SK-N-SH (cell line): Measurements from ENCODE around the gene ATP2B1. TPM values are rescaled to one million over a fixed set of nuclear protein-coding genes. Genes with fewer than 3 reads are reported as not detected.

Experiments used
- CTCF ChIA-PET: fragments of 300-600, 350-600 bp; formaldehyde crosslinking; extraction: SDS; loops from one replicate; lab custom pipeline; 2021; lab: Yijun Ruan, JAX
- POLR2A ChIA-PET: fragments of 350-600 bp; sonication (Branson Sonifier 250); formaldehyde crosslinking; extraction: SDS; loops from one replicate; lab custom pipeline; 2020; ENCODE audit warnings: antibody characterized with exemption, inconsistent platforms; lab: Yijun Ruan, JAX
- DNase-seq: peaks from one replicate; pipeline ENCODE4 v3.0.0; 2012
- H2AFZ ChIP-seq: fragments of 200-600 bp; sonication (generic); 2 replicates; pipeline ENCODE4 v1.8.1; 2016; ENCODE audit warnings: antibody characterized with exemption, mild to moderate bottlenecking, low read depth
- H3F3A ChIP-seq: fragments of 200-600 bp; sonication (generic); replicated peaks from 2 replicates; pipeline ENCODE3; 2016; ENCODE audit warnings: antibody characterized with exemption, mild to moderate bottlenecking; ENCODE audit not compliant: insufficient read depth
- H3K27ac ChIP-seq, 2 experiments: fragments of 200-500 bp in 1 of 2; fragments of 200-600 bp in 1 of 2; sonication (Bioruptor generic) in 1 of 2; sonication (generic), shearing (Covaris generic) in 1 of 2; 2 replicates each; pipeline versions ENCODE4 v1.5.1 to v1.6.1; 2014 to 2016; ENCODE audit warnings: low read depth in 2 of 2, inconsistent platforms in 1 of 2, low read length in 1 of 2, mild to moderate bottlenecking in 1 of 2, mixed read lengths in 1 of 2
- H3K27me3 ChIP-seq: fragments of 200-600 bp; sonication (generic), shearing (Covaris generic); 2 replicates; pipeline ENCODE4 v1.6.1; 2016; ENCODE audit warnings: mixed run types; ENCODE audit not compliant: insufficient read depth
- H3K36me3 ChIP-seq, 2 experiments: fragments of 200-500 bp in 1 of 2; fragments of 200-600 bp in 1 of 2; sonication (Bioruptor generic) in 1 of 2; sonication (generic) in 1 of 2; replicated peaks in 1 of 2; 2 replicates each; pipeline versions ENCODE3 to v1.5.1; 2014 to 2016; ENCODE audit warnings: low read length in 1 of 2, mild to moderate bottlenecking in 1 of 2; ENCODE audit not compliant: insufficient read depth in 2 of 2, control insufficient read depth in 1 of 2
- H3K4me1 ChIP-seq, 2 experiments: fragments of 200-500 bp in 1 of 2; fragments of 200-600 bp in 1 of 2; sonication (Bioruptor generic) in 1 of 2; sonication (generic), shearing (Covaris generic) in 1 of 2; 2 replicates each; pipeline versions ENCODE4 v1.5.1 to v1.6.1; 2014 to 2016; ENCODE audit warnings: low read depth in 1 of 2, low read length in 1 of 2, mixed run types in 1 of 2; ENCODE audit not compliant: insufficient read depth in 2 of 2, control insufficient read depth in 1 of 2
- H3K4me2 ChIP-seq: fragments of 200-600 bp; sonication (generic), shearing (Covaris generic); 2 replicates; pipeline ENCODE4 v1.6.1; 2017; ENCODE audit warnings: mixed run types
- H3K4me3 ChIP-seq, 2 experiments: fragments of 200-500 bp in 1 of 2; fragments of 200-600 bp in 1 of 2; sonication (Bioruptor generic) in 1 of 2; sonication (generic), shearing (Covaris generic) in 1 of 2; 2 replicates each; pipeline versions ENCODE4 v1.5.1 to v1.8.1; 2014 to 2016; ENCODE audit warnings: low read depth in 2 of 2, inconsistent platforms in 1 of 2, low read length in 1 of 2, mild to moderate bottlenecking in 1 of 2, mixed read lengths in 1 of 2, moderate library complexity in 1 of 2
- H3K79me2 ChIP-seq: fragments of 200-600 bp; sonication (generic); 2 replicates; pipeline ENCODE4 v1.8.1; 2017; ENCODE audit warnings: mild to moderate bottlenecking; ENCODE audit not compliant: insufficient read depth
- H3K9ac ChIP-seq: fragments of 200-600 bp; sonication (generic); 2 replicates; pipeline ENCODE4 v1.6.1; 2017; ENCODE audit warnings: mixed run types
- H3K9me2 ChIP-seq: fragments of 200-600 bp; sonication (generic); 2 replicates; pipeline ENCODE4 v1.6.1; 2017; ENCODE audit warnings: mixed run types
- H3K9me3 ChIP-seq: fragments of 200-600 bp; sonication (generic); 2 replicates; pipeline ENCODE4 v1.6.1; 2017; ENCODE audit warnings: mixed run types, mild to moderate bottlenecking, moderate library complexity
- H4K20me1 ChIP-seq: fragments of 200-600 bp; sonication (generic); 2 replicates; pipeline ENCODE4 v1.6.1; 2017; ENCODE audit warnings: mild to moderate bottlenecking, mixed run types; ENCODE audit not compliant: insufficient read depth
- CHD2 ChIP-seq: fragments of 150-350 bp; IDR thresholded peaks from 2 replicates; pipeline ENCODE4 v1.6.1; 2018; ENCODE audit warnings: low read length; ENCODE audit not compliant: partially characterized antibody
- ELF1 ChIP-seq: IDR thresholded peaks from 2 replicates; pipeline ENCODE4 v1.4.0; 2012
- EP300 ChIP-seq, 2 experiments: IDR thresholded peaks; 2 replicates each; pipeline versions ENCODE4 v1.4.0 to v1.6.1; 2012; ENCODE audit warnings: borderline replicate concordance in 1 of 2, low read depth in 1 of 2, low read length in 1 of 2
- EZH2phosphoT487 ChIP-seq: fragments of 200-600 bp; sonication (generic); IDR thresholded peaks from 2 replicates; pipeline ENCODE4 v1.6.1; 2017; ENCODE audit warnings: low read depth, mixed run types, mild to moderate bottlenecking, antibody characterized with exemption, moderate library complexity, borderline replicate concordance
- JUND ChIP-seq: IDR thresholded peaks from 2 replicates; pipeline ENCODE4 v1.4.0; 2012
- MEF2A ChIP-seq: IDR thresholded peaks from 2 replicates; pipeline ENCODE4 v1.4.0; 2012; ENCODE audit warnings: low read depth, borderline replicate concordance
- MXI1 ChIP-seq: IDR thresholded peaks from 2 replicates; pipeline ENCODE4 v1.6.1; 2012; ENCODE audit warnings: mild to moderate bottlenecking, low read depth, low read length, improper control_type of control experiment
- NFIC ChIP-seq: IDR thresholded peaks from 2 replicates; pipeline ENCODE4 v1.4.0; 2012; ENCODE audit warnings: borderline replicate concordance
- POLR2AphosphoS5 ChIP-seq: IDR thresholded peaks from 2 replicates; pipeline ENCODE4 v1.6.1; 2012; ENCODE audit warnings: low read depth, low read length
- RAD21 ChIP-seq: IDR thresholded peaks from 2 replicates; pipeline ENCODE4 v1.6.1; 2012; ENCODE audit warnings: mild to moderate bottlenecking, low read length
- RCOR1 ChIP-seq: fragments of 150-350 bp; IDR thresholded peaks from 2 replicates; pipeline ENCODE4 v1.6.1; 2017; ENCODE audit warnings: antibody characterized with exemption, low read length
- RFX5 ChIP-seq: IDR thresholded peaks from 2 replicates; pipeline ENCODE4 v1.6.1; 2012; ENCODE audit warnings: mild to moderate bottlenecking, improper control_type of control experiment, low read length
- RXRA ChIP-seq: IDR thresholded peaks from 2 replicates; pipeline ENCODE4 v1.4.0; 2012; ENCODE audit warnings: low read depth, mild to moderate bottlenecking, borderline replicate concordance
- SMC3 ChIP-seq: IDR thresholded peaks from 2 replicates; pipeline ENCODE4 v1.6.1; 2012; ENCODE audit warnings: low read depth, low read length, improper control_type of control experiment
- TAF1 ChIP-seq: IDR thresholded peaks from 2 replicates; pipeline ENCODE4 v1.6.1; 2012; ENCODE audit warnings: low read depth, mild to moderate bottlenecking, low read length, moderate library complexity, borderline replicate concordance
- WGBS: methylation state at CpG from one replicate; pipeline ENCODE4 v1.1.6; 2017; ENCODE audit warnings: low lambda C conversion rate; 5-methylcytosine and 5-hydroxymethylcytosine counted together
- polyA plus RNA-seq, 3 experiments: library from polyadenylated mRNA; depleted of rRNA; stranded (reverse); fragments of >200 nt; gene quantifications; 2 replicates each; pipeline ENCODE4 v1.2.3, GENCODE V29; 2012
- TF ChIP-seq, protein P1 (sequence below): IDR thresholded peaks from 2 replicates; pipeline ENCODE4; 2012
- TF ChIP-seq, protein P2 (sequence below): IDR thresholded peaks from 2 replicates; pipeline ENCODE4 v1.4.0; 2012; ENCODE audit warnings: low read depth, borderline replicate concordance
- TF ChIP-seq, protein P3 (sequence below): fragments of 150-350 bp; IDR thresholded peaks from 2 replicates; pipeline ENCODE4 v1.6.1; 2016; ENCODE audit warnings: mild to moderate bottlenecking, low read depth, low read length
- TF ChIP-seq, protein P4 (sequence below): IDR thresholded peaks from 2 replicates; pipeline ENCODE4 v1.4.0; 2012; ENCODE audit warnings: low read depth
- TF ChIP-seq, protein P5 (sequence below): IDR thresholded peaks from 2 replicates; pipeline ENCODE4 v1.4.0; 2012; ENCODE audit warnings: low read depth, borderline replicate concordance

The ATP2B1 gene
- polyA plus RNA-seq, 1 of the 3 experiments (the other 2 are of a cell fraction) = 4.3 TPM

DNA sequence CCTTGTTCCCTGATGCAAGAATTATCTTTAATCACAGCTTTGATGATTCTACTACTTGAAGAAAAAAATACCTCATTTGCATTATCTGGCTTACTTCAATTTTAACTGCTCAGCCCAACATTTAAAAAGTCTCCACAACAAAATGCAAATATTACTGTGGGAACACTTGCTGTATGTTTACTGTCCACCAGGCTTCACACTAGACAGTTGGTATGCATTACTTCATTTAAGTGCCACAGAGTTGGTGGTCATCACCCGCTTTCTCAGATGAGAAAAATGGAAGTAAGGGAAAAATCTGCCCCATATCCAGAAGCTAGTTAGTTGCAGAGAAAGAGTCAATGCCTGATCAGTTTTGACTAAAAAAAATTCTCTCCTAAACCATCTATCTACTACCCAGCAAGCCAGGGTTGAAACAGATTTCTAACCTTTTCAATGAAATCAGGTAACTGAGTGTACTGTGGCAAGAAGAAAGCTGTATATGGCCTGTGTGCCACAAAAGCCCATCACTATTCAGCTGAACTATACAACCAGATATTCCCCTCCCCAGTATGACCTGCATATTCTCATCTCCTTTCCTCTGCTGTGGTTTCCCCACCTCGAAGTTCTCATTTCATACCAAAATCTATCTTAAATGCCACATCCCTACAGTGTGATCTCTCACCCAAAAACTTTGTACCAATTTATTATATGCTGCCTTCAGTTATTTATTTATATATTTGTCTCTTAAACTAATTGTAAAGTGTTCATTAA, 90.3 kb downstream of the ATP2B1 start:
- 45% methylated on average over 2 of the region's 2 CpGs for WGBS
- no peak overlapping the region for H3K27ac ChIP-seq
- POLR2A ChIA-PET = interaction anchor here (0.6 kb wide), 1 partner anchor 1498 kb away, joined by 3 read pairs; no protein-coding TSS in a partner anchor
- H3K9ac ChIP-seq = no peak overlapping the region
- no peak for DNase-seq
- CTCF ChIA-PET = interaction anchor here (0.6 to 1.4 kb wide), 3 partner anchors 83 to 632 kb away, joined by 3 read pairs; partner anchors contain the start of gene ATP2B1
- H3K4me3 ChIP-seq = no peak overlapping the region
- no peaks in the 10 kb centered on the region for H3K79me2 ChIP-seq
- no peaks in the 10 kb centered on the region for H3K27me3 ChIP-seq
- H3F3A ChIP-seq = peaks cover 6% of the 10 kb centered on the region
- H3K9me2 ChIP-seq = no peaks in the 10 kb centered on the region
- TF ChIP-seq, protein P1, sequence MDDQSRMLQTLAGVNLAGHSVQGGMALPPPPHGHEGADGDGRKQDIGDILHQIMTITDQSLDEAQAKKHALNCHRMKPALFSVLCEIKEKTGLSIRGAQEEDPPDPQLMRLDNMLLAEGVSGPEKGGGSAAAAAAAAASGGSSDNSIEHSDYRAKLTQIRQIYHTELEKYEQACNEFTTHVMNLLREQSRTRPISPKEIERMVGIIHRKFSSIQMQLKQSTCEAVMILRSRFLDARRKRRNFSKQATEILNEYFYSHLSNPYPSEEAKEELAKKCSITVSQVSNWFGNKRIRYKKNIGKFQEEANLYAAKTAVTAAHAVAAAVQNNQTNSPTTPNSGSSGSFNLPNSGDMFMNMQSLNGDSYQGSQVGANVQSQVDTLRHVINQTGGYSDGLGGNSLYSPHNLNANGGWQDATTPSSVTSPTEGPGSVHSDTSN = no peak
- TF ChIP-seq MXI1 (no peak), EZH2phosphoT487 (no peak), RFX5 (no peak), CHD2 (no peak), RAD21 (no peak), EP300 (IDR thresholded peaks at IDR 0.05; ENCODE audit: borderline replicate concordance in 1 of 2, low read depth in 1 of 2, low read length in 1 of 2) (no peak), MEF2A (no peak), RCOR1 (no peak), RXRA (no peak), JUND (no peak), SMC3 (no peak), TAF1 (no peak), POLR2AphosphoS5 (no peak), NFIC (no peak), ELF1 (no peak)
- TF ChIP-seq, protein P2, sequence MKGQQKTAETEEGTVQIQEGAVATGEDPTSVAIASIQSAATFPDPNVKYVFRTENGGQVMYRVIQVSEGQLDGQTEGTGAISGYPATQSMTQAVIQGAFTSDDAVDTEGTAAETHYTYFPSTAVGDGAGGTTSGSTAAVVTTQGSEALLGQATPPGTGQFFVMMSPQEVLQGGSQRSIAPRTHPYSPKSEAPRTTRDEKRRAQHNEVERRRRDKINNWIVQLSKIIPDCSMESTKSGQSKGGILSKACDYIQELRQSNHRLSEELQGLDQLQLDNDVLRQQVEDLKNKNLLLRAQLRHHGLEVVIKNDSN = no peak
- TF ChIP-seq, protein P3, sequence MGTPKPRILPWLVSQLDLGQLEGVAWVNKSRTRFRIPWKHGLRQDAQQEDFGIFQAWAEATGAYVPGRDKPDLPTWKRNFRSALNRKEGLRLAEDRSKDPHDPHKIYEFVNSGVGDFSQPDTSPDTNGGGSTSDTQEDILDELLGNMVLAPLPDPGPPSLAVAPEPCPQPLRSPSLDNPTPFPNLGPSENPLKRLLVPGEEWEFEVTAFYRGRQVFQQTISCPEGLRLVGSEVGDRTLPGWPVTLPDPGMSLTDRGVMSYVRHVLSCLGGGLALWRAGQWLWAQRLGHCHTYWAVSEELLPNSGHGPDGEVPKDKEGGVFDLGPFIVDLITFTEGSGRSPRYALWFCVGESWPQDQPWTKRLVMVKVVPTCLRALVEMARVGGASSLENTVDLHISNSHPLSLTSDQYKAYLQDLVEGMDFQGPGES = no peak
- TF ChIP-seq, protein P4, sequence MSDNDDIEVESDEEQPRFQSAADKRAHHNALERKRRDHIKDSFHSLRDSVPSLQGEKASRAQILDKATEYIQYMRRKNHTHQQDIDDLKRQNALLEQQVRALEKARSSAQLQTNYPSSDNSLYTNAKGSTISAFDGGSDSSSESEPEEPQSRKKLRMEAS = no peak
- TF ChIP-seq, protein P5, sequence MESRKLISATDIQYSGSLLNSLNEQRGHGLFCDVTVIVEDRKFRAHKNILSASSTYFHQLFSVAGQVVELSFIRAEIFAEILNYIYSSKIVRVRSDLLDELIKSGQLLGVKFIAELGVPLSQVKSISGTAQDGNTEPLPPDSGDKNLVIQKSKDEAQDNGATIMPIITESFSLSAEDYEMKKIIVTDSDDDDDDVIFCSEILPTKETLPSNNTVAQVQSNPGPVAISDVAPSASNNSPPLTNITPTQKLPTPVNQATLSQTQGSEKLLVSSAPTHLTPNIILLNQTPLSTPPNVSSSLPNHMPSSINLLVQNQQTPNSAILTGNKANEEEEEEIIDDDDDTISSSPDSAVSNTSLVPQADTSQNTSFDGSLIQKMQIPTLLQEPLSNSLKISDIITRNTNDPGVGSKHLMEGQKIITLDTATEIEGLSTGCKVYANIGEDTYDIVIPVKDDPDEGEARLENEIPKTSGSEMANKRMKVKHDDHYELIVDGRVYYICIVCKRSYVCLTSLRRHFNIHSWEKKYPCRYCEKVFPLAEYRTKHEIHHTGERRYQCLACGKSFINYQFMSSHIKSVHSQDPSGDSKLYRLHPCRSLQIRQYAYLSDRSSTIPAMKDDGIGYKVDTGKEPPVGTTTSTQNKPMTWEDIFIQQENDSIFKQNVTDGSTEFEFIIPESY = no peak
- peaks cover 4 to 5% of the 10 kb centered on the region in 2 experiments; a peak in 2 of 4 replicates for H3K4me1 ChIP-seq
- peaks cover 14 to 21% of the 10 kb centered on the region in 2 experiments for H3K36me3 ChIP-seq
- H3K4me2 ChIP-seq = no peak overlapping the region
- H3K9me3 ChIP-seq = no peaks in the 10 kb centered on the region
- H2AFZ ChIP-seq = no peak overlapping the region
- no peaks in the 10 kb centered on the region for H4K20me1 ChIP-seq
